Activated CD8-positive, alpha-beta T cell treated with anti-CD3 and anti-CD28 coated beads, Interleukin-2, amount 10 ng/mL, durations not matched to agents 7 days and 5 days (primary cell): Measurements from ENCODE around the gene GSC2. TPM values are rescaled to one million over a fixed set of nuclear protein-coding genes. Genes with fewer than 3 reads are reported as not detected.

ENCODE experiments used
- ATAC-seq: fragments of 150-1000 bp; cut with Tn5 transposase; one replicate; pipeline ENCODE4 v1.10.0; 2021; ENCODE audit warnings: moderate library complexity
- CTCF ChIA-PET: fragments of 350-600 bp; sonication (Branson Sonifier 250); formaldehyde crosslinking; loops from one replicate; lab custom pipeline; 2021; ENCODE audit warnings: antibody characterized with exemption; lab: Charles Lee
- POLR2A ChIA-PET: fragments of 350-600 bp; sonication (Branson Sonifier 250); formaldehyde crosslinking; loops from one replicate; lab custom pipeline; 2021; ENCODE audit warnings: antibody characterized with exemption; lab: Charles Lee
- DNase-seq: peaks from one replicate; pipeline ENCODE4 v3.0.0-alpha.2; 2020
- H3K27ac Mint-ChIP-seq: one replicate; pipeline ENCODE4 v1.8.0; 2021; ENCODE audit warnings: mild to moderate bottlenecking, mixed read lengths
- H3K27me3 Mint-ChIP-seq: one replicate; pipeline ENCODE4 v1.8.0; 2021; ENCODE audit warnings: low read depth, mixed read lengths
- H3K36me3 Mint-ChIP-seq: one replicate; pipeline ENCODE4 v1.8.0; 2021; ENCODE audit warnings: low read depth, mixed read lengths
- H3K4me1 Mint-ChIP-seq: one replicate; pipeline ENCODE4 v1.8.0; 2021; ENCODE audit warnings: low read depth, mixed read lengths
- H3K4me3 Mint-ChIP-seq: one replicate; pipeline ENCODE4 v1.8.0; 2021; ENCODE audit warnings: mild to moderate bottlenecking, mixed read lengths
- H3K9me3 Mint-ChIP-seq: one replicate; pipeline ENCODE4 v1.8.0; 2022; ENCODE audit warnings: mixed read lengths; ENCODE audit not compliant: insufficient read depth
- total RNA-seq, 2 experiments: library from RNA; stranded (reverse); gene quantifications; one replicate each; pipeline ENCODE4 v1.2.3, GENCODE V29; 2021

The GSC2 gene
- total RNA-seq, 2 experiments from 2014 or later: not detected

DNA sequence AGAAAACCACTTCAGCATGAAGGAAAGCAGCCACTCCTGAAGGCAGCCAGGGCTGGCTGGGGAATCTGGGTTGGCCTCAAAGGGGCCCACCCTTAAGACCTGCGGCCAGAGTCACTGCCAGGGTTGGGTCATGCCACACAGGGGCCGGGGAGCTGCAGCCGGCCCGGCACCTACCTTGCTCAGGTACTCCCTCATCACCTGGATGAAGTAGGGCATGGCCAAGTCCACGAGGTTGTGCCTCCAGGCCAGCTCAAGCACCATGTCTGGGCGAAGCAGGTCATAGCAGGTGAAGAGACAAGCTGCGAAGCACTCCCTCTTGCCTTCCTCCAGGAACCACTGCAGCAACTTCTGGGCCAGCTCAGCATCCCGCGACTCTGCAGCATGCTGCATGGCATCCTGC lies 33.1 kb upstream of the GSC2 start:
- no peaks in the 10 kb centered on the region for H3K36me3 Mint-ChIP-seq
- ATAC-seq (no peak), DNase-seq (no peak)
- H3K27ac Mint-ChIP-seq: no peak overlapping the region
- no peaks in the 10 kb centered on the region for H3K9me3 Mint-ChIP-seq
- peaks cover 23% of the 10 kb centered on the region for H3K4me1 Mint-ChIP-seq
- no peak overlapping the region for H3K4me3 Mint-ChIP-seq
- POLR2A ChIA-PET: no interaction called here
- CTCF ChIA-PET: no interaction called here
- H3K27me3 Mint-ChIP-seq: peaks cover 3% of the 10 kb centered on the region

DNA sequence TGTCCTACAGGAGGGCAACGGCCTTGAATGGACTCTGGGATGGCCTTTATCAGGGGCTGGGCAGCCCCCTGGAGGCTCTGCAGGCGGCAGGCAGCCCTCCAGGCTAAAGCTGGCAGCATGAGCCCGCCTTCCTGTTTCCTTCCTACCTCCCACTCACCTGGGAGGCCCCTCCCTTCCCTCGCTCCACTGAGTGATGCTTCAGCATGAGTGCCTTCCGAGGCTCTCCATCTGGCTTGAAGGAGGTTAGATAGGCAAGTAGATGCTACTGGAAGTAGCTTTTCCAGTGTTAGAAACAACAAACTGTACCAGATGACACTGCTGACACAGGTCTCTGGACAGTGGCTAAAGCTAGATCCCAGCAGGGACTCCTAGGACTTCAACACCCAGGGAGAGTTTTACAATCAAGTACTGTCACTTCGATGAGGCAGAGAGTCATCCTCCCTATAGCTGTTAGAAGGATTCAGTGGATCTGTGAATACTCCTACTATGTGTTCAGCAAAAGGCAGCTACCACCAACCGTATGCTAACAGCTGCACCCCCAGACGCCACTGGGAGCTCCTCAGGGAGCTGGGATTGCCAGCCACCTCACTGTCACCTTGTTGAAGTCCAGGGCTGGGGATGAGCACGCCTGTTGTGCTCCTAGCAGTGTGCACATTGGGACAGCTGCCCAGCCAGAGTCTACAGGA lies 32.5 kb upstream of the GSC2 start:
- Mint-ChIP-seq H3K27ac (no peak overlapping the region), H3K9me3 (no peaks in the 10 kb centered on the region), H3K4me3 (no peak overlapping the region)

GRCh38 chr22:19181786-19182471 lies 31.8 kb upstream of the GSC2 start:
- ATAC-seq: no peak
- CTCF ChIA-PET: interaction anchor here (1.0 kb wide), 1 partner anchor 448 kb away, joined by 3 read pairs; no protein-coding TSS in a partner anchor
- Mint-ChIP-seq H3K27ac (peak overlapping the region; percentile 52), H3K36me3 (no peaks in the 10 kb centered on the region), H3K4me1 (peaks cover 26% of the 10 kb centered on the region), H3K9me3 (no peaks in the 10 kb centered on the region), H3K4me3 (no peak overlapping the region), H3K27me3 (no peaks in the 10 kb centered on the region)
- DNase-seq: no peak
- POLR2A ChIA-PET: interaction anchor here (1.0 kb wide), 1 partner anchor 249 kb away, joined by 4 read pairs; the partner anchor contains the start of gene HIRA

More for the DNA sequence above, 32.5 kb upstream of the GSC2 start:
- Mint-ChIP-seq H3K27me3 (peaks cover 3% of the 10 kb centered on the region), H3K4me1 (peaks cover 23% of the 10 kb centered on the region), H3K36me3 (no peaks in the 10 kb centered on the region)
- DNase-seq (no peak), ATAC-seq (no peak)
- ChIA-PET CTCF (interaction anchor here (1.0 kb wide), 1 partner anchor 447 kb away, joined by 3 read pairs; no protein-coding TSS in a partner anchor), POLR2A (no interaction called here)

DNA sequence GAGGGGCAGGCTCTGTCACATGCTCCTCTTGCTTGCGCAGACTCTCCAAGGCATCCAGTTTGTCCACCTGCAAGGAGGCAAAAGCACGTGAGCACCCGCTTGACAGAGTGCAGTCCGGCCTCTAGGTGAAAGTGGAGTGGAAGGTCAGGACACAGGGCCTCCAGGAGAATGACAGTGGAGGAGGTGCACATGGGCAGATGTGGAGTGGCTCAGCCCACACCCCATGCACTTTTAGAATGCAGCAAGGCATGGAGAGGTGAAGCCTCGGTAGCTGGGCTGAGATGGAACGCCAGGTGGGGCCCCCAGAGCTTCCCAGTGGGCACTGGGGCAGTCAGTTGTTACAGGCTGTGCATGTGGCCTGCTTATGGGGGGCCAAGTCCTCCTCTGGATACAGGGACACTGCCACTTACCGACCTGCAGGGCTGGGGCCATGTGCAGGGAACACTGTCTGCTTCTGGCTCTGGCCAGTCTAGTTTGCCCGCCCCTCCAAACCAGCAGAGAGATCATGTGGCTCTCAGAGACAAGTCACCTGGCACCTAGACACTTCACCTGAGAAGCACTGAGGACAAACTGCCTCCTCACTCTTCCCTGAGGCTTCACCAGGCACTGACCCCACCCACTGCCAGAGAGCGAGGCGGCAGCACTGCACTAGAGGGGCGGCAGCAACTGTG lies 30.8 kb upstream of the GSC2 start:
- H3K27me3 Mint-ChIP-seq: no peaks in the 10 kb centered on the region
- CTCF ChIA-PET: interaction anchor here (2.3 to 2.6 kb wide), 2 partner anchors 14 to 449 kb away, joined by 9 to 12 read pairs; no protein-coding TSS in a partner anchor
- H3K4me1 Mint-ChIP-seq: peaks cover 33% of the 10 kb centered on the region
- H3K9me3 Mint-ChIP-seq: no peaks in the 10 kb centered on the region
- H3K27ac Mint-ChIP-seq: no peak overlapping the region
- no peaks in the 10 kb centered on the region for H3K36me3 Mint-ChIP-seq
- ATAC-seq (no peak), DNase-seq (no peak)
- no peak overlapping the region for H3K4me3 Mint-ChIP-seq
- POLR2A ChIA-PET: interaction anchor here (1.0 kb wide), 1 partner anchor 250 kb away, joined by 4 read pairs; the partner anchor contains the start of gene HIRA

DNA sequence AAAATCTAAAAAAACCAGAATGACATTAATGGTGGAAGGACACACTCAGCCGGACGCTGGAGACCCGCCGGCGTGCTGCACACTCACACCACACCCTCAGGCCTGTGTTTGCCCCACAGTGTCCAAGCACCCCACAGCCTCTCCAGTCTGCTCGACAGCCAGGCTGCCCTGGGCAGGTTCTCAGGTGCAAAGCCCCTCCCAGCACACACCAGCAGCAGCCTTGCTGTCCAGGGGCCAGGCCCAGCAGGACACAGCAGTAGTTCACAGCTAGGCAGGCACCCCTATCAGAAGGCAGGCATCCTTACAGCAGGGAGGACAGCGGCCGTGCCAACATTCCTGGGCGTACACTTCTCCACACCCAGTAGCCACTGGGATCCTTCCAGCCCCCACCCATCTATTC lies 30.1 kb upstream of the GSC2 start:
- POLR2A ChIA-PET: interaction anchor here (0.6 to 1.2 kb wide), 2 partner anchors 57 to 247 kb away, joined by 3 read pairs; no protein-coding TSS in a partner anchor
- no peak for DNase-seq
- Mint-ChIP-seq H3K9me3 (no peaks in the 10 kb centered on the region), H3K4me3 (no peak overlapping the region), H3K4me1 (peaks cover 35% of the 10 kb centered on the region), H3K27ac (no peak overlapping the region), H3K36me3 (no peaks in the 10 kb centered on the region), H3K27me3 (no peaks in the 10 kb centered on the region)
- ATAC-seq: no peak
- CTCF ChIA-PET: interaction anchor here (1.1 to 3.2 kb wide), 8 partner anchors 14 to 450 kb away, joined by 3 to 14 read pairs (median 6); partner anchors contain the start of gene ESS2

DNA sequence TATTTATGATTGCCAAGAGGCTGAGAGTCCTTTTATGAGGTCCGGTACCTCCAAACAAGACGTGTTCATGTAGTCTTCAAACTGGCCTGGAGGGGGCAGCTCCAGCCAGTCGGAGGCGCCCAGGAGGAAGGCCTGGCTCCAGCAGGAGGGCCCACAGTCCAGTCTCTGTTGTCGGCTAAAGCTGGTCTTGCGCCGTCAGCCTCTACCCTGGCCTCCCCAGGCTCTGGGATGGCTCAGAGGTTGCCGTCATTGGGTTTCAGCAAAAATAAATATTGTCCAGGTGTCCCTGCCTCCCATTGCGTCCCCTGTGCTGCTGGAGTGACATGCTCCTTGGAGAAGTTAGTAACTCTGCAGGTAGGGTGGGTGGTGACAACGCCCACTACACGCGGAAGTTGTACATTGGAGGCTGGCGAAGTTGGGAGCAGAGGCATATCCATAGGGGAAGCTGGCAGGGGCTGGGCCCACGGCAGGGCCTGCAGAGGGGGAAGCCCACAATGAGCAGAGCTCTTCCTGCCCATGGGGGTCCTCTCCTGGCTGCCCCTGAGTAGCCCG lies 29.5 kb upstream of the GSC2 start:
- no peaks in the 10 kb centered on the region for H3K9me3 Mint-ChIP-seq
- H3K27ac Mint-ChIP-seq: peak overlapping the region; percentile 60
- CTCF ChIA-PET: interaction anchor here (0.6 to 3.2 kb wide), 15 partner anchors 8 to 451 kb away, joined by 3 to 14 read pairs (median 3); partner anchors contain the start of genes CDC45 and ESS2
- peak; percentile 39 for ATAC-seq
- POLR2A ChIA-PET: interaction anchor here (1.2 to 1.8 kb wide), 3 partner anchors 35 to 300 kb away, joined by 3 to 5 read pairs (median 4); partner anchors contain the start of genes CDC45, ESS2 and UFD1
- peak overlapping the region; percentile 78 for H3K4me3 Mint-ChIP-seq
- no peaks in the 10 kb centered on the region for H3K27me3 Mint-ChIP-seq
- peaks cover 36% of the 10 kb centered on the region for H3K4me1 Mint-ChIP-seq
- no peaks in the 10 kb centered on the region for H3K36me3 Mint-ChIP-seq
- DNase-seq: peak; percentile 73

GRCh38 chr22:19178657-19179496 lies 28.8 kb upstream of the GSC2 start, which contains the start of gene SLC25A1:
TSS of gene SLC25A1 (minus strand) at chr22:19178736. CDS start at chr22:19178673, 63 bp downstream.
- H3K9me3 Mint-ChIP-seq: no peaks in the 10 kb centered on the region
- H3K4me1 Mint-ChIP-seq: peaks cover 40% of the 10 kb centered on the region
- ChIA-PET POLR2A (interaction anchor here (1.4 to 1.8 kb wide), 2 partner anchors 34 to 301 kb away, joined by 4 to 5 read pairs; partner anchors contain the start of genes CDC45, ESS2 and UFD1), CTCF (interaction anchor here (0.6 to 3.2 kb wide), 15 partner anchors 9 to 451 kb away, joined by 3 to 14 read pairs (median 3); partner anchors contain the start of genes CDC45 and ESS2)
- H3K4me3 Mint-ChIP-seq: peak within 1 kb of the TSS; percentile 78
- peak; percentile 88 for DNase-seq
- H3K27ac Mint-ChIP-seq: peak within 1 kb of the TSS; percentile 60
- peak; percentile 86 for ATAC-seq
- H3K36me3 Mint-ChIP-seq: no peaks in the 10 kb centered on the region
- no peaks in the 10 kb centered on the region for H3K27me3 Mint-ChIP-seq

DNA sequence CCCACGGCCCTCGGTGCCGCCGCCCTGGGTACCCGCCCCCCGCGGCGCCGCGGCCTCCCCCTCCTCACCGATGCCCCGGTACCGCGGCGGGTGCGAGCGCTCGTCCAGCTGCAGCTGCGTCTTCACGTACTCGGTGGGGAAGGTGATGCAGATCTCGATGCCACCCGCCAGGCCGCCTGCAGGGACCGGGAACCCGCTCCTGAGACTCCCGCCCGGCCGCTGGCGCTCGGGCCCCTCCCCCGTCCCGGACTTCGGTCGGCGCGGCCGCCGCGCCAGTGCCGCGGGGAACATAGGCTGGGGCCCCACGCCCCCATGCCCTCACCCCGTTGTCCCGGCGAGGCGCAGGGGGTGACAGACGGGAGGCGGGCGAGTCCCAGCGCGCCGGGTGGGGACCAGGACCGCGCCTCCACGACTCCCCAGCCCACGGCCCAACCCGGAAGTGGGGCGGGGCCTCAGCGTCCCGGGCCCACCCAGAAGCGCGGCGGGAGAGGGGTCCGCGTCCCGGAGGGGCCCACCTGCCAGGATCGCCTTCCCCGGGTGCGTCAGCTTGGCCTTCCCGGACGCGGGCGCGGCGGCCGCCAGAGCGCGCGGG lies 28.1 kb upstream of the GSC2 start:
- Mint-ChIP-seq H3K36me3 (no peaks in the 10 kb centered on the region), H3K4me3 (peak overlapping the region; percentile 61), H3K27me3 (no peaks in the 10 kb centered on the region), H3K27ac (no peak overlapping the region), H3K9me3 (no peaks in the 10 kb centered on the region), H3K4me1 (peaks cover 47% of the 10 kb centered on the region)
- ChIA-PET CTCF (interaction anchor here (1.6 to 3.2 kb wide), 4 partner anchors 16 to 302 kb away, joined by 5 to 14 read pairs (median 12); partner anchors contain the start of genes CDC45 and ESS2), POLR2A (interaction anchor here (1.4 to 1.8 kb wide), 2 partner anchors 34 to 301 kb away, joined by 4 to 5 read pairs; partner anchors contain the start of genes CDC45, ESS2 and UFD1)
- DNase-seq (peak; percentile 61), ATAC-seq (peak; percentile 63)

DNA sequence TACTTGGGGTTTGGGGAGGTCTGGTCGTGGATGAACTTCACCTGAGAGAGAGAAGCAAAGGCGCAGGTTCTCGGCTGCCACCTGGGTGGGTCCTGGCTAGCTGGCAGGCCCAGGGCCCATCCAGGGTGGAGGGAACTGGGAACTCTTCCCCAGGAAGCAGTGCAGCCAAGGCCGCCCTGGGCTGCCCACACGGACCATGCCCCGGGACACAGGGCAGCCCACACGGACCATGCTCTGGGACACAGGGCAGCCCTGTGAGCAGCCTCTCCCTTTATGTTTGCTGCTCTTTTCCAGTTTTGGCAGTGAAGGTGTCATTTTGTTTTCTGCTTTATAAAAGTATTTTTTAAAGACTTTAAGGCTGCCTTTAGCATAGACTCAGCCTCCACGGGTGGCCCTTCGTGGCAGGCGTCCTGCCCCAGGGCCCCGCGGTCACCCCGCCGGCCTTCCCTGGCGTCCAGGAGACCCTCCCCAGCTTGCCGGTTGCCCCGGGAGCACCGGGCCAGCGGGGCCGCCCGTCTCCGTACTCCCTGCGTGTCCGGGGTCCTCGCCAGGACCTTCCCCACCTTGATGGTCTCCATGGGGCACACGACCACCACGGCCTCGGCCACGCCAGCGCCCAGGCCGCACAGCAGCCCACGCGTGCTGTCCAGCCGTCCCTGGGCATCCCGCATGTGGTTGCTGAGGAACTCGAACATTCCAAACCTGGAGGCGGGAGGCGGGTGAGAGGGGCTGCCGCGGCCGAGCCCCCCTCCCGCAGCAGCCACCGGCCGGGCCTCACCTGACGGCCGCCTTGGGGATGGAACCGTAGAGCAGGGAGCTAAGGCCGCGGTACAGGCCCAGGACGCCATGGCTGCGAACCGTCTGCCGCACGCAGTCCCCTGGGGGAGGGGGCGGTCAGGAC lies 27.3 kb upstream of the GSC2 start:
- H3K9me3 Mint-ChIP-seq: no peaks in the 10 kb centered on the region
- ChIA-PET POLR2A (no interaction called here), CTCF (interaction anchor here (3.2 kb wide), 1 partner anchor 33 kb away, joined by 14 read pairs; the partner anchor contains the start of gene ESS2)
- peaks cover 51% of the 10 kb centered on the region for H3K4me1 Mint-ChIP-seq
- H3K27me3 Mint-ChIP-seq: no peaks in the 10 kb centered on the region
- H3K4me3 Mint-ChIP-seq: peak overlapping the region; percentile 61
- DNase-seq (no peak), ATAC-seq (no peak)
- no peak overlapping the region for H3K27ac Mint-ChIP-seq
- H3K36me3 Mint-ChIP-seq: no peaks in the 10 kb centered on the region
